Testis (tissue), 2 donors: Measurements from ENCODE around the gene MRPS34.

Source experiments
- POLR2A ChIP-seq: fragments of 450-650 bp; IDR thresholded peaks from one replicate; pipeline ENCODE4 v1.6.1; 2017; ENCODE audit warnings: antibody characterized with exemption, mild to moderate bottlenecking, moderate library complexity
- TF ChIP-seq, protein P1 (sequence below), 3 experiments: fragments of 450-650 bp in 2 of 3; fragments of 200-600 bp in 1 of 3; sonication (generic) in 1 of 3; IDR thresholded peaks; one replicate each; pipeline ENCODE4 v1.5.1; 2016 to 2019; ENCODE audit warnings: antibody characterized with exemption in 3 of 3, mild to moderate bottlenecking in 2 of 3, moderate library complexity in 1 of 3

GRCh38 chr16:1819611-1820010, 46.7 kb upstream of the MRPS34 start:
- TF ChIP-seq POLR2A, result no peak
- TF ChIP-seq, protein P1, sequence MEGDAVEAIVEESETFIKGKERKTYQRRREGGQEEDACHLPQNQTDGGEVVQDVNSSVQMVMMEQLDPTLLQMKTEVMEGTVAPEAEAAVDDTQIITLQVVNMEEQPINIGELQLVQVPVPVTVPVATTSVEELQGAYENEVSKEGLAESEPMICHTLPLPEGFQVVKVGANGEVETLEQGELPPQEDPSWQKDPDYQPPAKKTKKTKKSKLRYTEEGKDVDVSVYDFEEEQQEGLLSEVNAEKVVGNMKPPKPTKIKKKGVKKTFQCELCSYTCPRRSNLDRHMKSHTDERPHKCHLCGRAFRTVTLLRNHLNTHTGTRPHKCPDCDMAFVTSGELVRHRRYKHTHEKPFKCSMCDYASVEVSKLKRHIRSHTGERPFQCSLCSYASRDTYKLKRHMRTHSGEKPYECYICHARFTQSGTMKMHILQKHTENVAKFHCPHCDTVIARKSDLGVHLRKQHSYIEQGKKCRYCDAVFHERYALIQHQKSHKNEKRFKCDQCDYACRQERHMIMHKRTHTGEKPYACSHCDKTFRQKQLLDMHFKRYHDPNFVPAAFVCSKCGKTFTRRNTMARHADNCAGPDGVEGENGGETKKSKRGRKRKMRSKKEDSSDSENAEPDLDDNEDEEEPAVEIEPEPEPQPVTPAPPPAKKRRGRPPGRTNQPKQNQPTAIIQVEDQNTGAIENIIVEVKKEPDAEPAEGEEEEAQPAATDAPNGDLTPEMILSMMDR (IDR thresholded peaks at IDR 0.05), result no peak
